ENCODE results near the gene SPTLC2.

Gene SPTLC2

GRCh38 chr14:77503138-77503537, 113.3 kb downstream of the SPTLC2 start:
- no peak for DNase-seq

GRCh38 chr14:77502109-77502782, 114.2 kb downstream of the SPTLC2 start:
- no peak for DNase-seq

GRCh38 chr14:77498984-77499527, 117.4 kb downstream of the SPTLC2 start:
- DNase-seq: peak; percentile 3

GRCh38 chr14:77498120-77498979, 118.1 kb downstream of the SPTLC2 start, which contains the start of gene ISM2:
Gene ISM2, minus strand, starts transcription at chr14:77498816. Its CDS starts 23 bp downstream, at chr14:77498793.
- DNase-seq: peak; percentile 38

- no peak for DNase-seq
These were observed 121.1 kb downstream of the SPTLC2 start for GRCh38 chr14:77495334-77495733.

GRCh38 chr14:77491056-77491455, 125.4 kb downstream of the SPTLC2 start:
- no peak for DNase-seq

- DNase-seq: no peak
These were observed 126.0 kb downstream of the SPTLC2 start for GRCh38 chr14:77490347-77490986.

- DNase-seq: no peak
These were observed 127.4 kb downstream of the SPTLC2 start for GRCh38 chr14:77489041-77489440.

- no peak for DNase-seq
These were observed 127.9 kb downstream of the SPTLC2 start for GRCh38 chr14:77488558-77488957.

GRCh38 chr14:77485901-77486678, 130.3 kb downstream of the SPTLC2 start:
- peak; percentile 62 for DNase-seq

- DNase-seq: no peak
These were observed 131.2 kb downstream of the SPTLC2 start for GRCh38 chr14:77485256-77485655.

- DNase-seq: no peak
These were observed 134.0 kb downstream of the SPTLC2 start for GRCh38 chr14:77482422-77482821.

- DNase-seq: no peak
These were observed 137.6 kb downstream of the SPTLC2 start for GRCh38 chr14:77478796-77479195.

- DNase-seq: no peak
These were observed 138.4 kb downstream of the SPTLC2 start for GRCh38 chr14:77478029-77478428.

GRCh38 chr14:77475432-77476115, 140.9 kb downstream of the SPTLC2 start:
- no peak for DNase-seq

- DNase-seq: no peak
These were observed 141.8 kb downstream of the SPTLC2 start for GRCh38 chr14:77474479-77475177.

- no peak for DNase-seq
These were observed 142.5 kb downstream of the SPTLC2 start for GRCh38 chr14:77473921-77474320.

- DNase-seq: no peak
These were observed 146.1 kb downstream of the SPTLC2 start for GRCh38 chr14:77470224-77470870.

GRCh38 chr14:77469539-77469938, 146.9 kb downstream of the SPTLC2 start:
- DNase-seq: no peak

- no peak for DNase-seq
These were observed 147.4 kb downstream of the SPTLC2 start for GRCh38 chr14:77469067-77469505.
